ENCODE data around the gene ZMYM4.
"Not testable (repeated sequence)": the region's sequence is repeated elsewhere in the genome, so short reads cannot be mapped to it uniquely, and the experiment has no call there.

The ZMYM4 gene

GRCh38 chr1:35350872-35351271, 82.4 kb downstream of the ZMYM4 start:
- DNase-seq (ENCODE audit: insufficient read length, low spot score) (no peak), FAIRE-seq (no peak)
- TF ChIP-seq POU2F2 (IDR thresholded peaks at IDR 0.05; ENCODE audit: low read depth, low read length) (no peak), POLR2AphosphoS5 (IDR thresholded peaks at IDR 0.05; ENCODE audit: low read depth, low read length) (no peak), TAF1 (IDR thresholded peaks at IDR 0.05; ENCODE audit: low read depth, low read length) (no peak), SPI1 (IDR thresholded peaks at IDR 0.05; ENCODE audit: low read depth, low read length) (no peak), POLR2A (IDR thresholded peaks at IDR 0.05; ENCODE audit: low read depth, low read length) (no peak), PAX5 (IDR thresholded peaks at IDR 0.05; ENCODE audit: insufficient read depth, low read length, severe bottlenecking) (no peak)

GRCh38 chr1:35359995-35360394, 91.5 kb downstream of the ZMYM4 start:
- no peak for DNase-seq (ENCODE audit: insufficient read length, low spot score)
- no peak for FAIRE-seq
- no peak for TF ChIP-seq POLR2A (IDR thresholded peaks at IDR 0.05; ENCODE audit: low read depth, low read length)
- TF ChIP-seq POLR2AphosphoS5 (IDR thresholded peaks at IDR 0.05; ENCODE audit: low read depth, low read length) = no peak
- no peak for TF ChIP-seq PAX5 (IDR thresholded peaks at IDR 0.05; ENCODE audit: insufficient read depth, low read length, severe bottlenecking)
- TF ChIP-seq TAF1 (IDR thresholded peaks at IDR 0.05; ENCODE audit: low read depth, low read length) = no peak
- TF ChIP-seq POU2F2 (IDR thresholded peaks at IDR 0.05; ENCODE audit: low read depth, low read length) = no peak
- no peak for TF ChIP-seq SPI1 (IDR thresholded peaks at IDR 0.05; ENCODE audit: low read depth, low read length)

GRCh38 chr1:35361638-35362037, 93.1 kb downstream of the ZMYM4 start:
- TF ChIP-seq TAF1 (IDR thresholded peaks at IDR 0.05; ENCODE audit: low read depth, low read length) (no peak), POU2F2 (IDR thresholded peaks at IDR 0.05; ENCODE audit: low read depth, low read length) (no peak), SPI1 (IDR thresholded peaks at IDR 0.05; ENCODE audit: low read depth, low read length) (peak; percentile 30; the same call in 1 of the 2 replicates)
- FAIRE-seq = no peak

GRCh38 chr1:35364741-35365140, 96.2 kb downstream of the ZMYM4 start:
- peak; percentile 47 for TF ChIP-seq SPI1 (IDR thresholded peaks at IDR 0.05; ENCODE audit: low read depth, low read length)
- no peak for TF ChIP-seq TAF1 (IDR thresholded peaks at IDR 0.05; ENCODE audit: low read depth, low read length)
- FAIRE-seq (peak; percentile 61), DNase-seq (ENCODE audit: insufficient read length, low spot score) (no peak)

More at GRCh38 chr1:35361638-35362037, 93.1 kb downstream of the ZMYM4 start:
- DNase-seq (ENCODE audit: insufficient read length, low spot score) = no peak

- TF ChIP-seq PAX5 (IDR thresholded peaks at IDR 0.05; ENCODE audit: insufficient read depth, low read length, severe bottlenecking) (no peak), POLR2AphosphoS5 (IDR thresholded peaks at IDR 0.05; ENCODE audit: low read depth, low read length) (no peak), TAF1 (IDR thresholded peaks at IDR 0.05; ENCODE audit: low read depth, low read length) (no peak), POLR2A (IDR thresholded peaks at IDR 0.05; ENCODE audit: low read depth, low read length) (no peak), POU2F2 (IDR thresholded peaks at IDR 0.05; ENCODE audit: low read depth, low read length) (no peak), SPI1 (IDR thresholded peaks at IDR 0.05; ENCODE audit: low read depth, low read length) (no peak)
- DNase-seq (ENCODE audit: insufficient read length, low spot score) (no peak), FAIRE-seq (no peak)
Observed at GRCh38 chr1:35367914-35368313, 99.4 kb downstream of the ZMYM4 start.

- TF ChIP-seq SPI1 (IDR thresholded peaks at IDR 0.05; ENCODE audit: low read depth, low read length) (peak; percentile 37; the same call in 1 of the 2 replicates), PAX5 (IDR thresholded peaks at IDR 0.05; ENCODE audit: insufficient read depth, low read length, severe bottlenecking) (no peak), POLR2AphosphoS5 (IDR thresholded peaks at IDR 0.05; ENCODE audit: low read depth, low read length) (no peak), POLR2A (IDR thresholded peaks at IDR 0.05; ENCODE audit: low read depth, low read length) (no peak)
- FAIRE-seq (no peak), DNase-seq (ENCODE audit: insufficient read length, low spot score) (no peak)
Observed at GRCh38 chr1:35369922-35370671, 101.6 kb downstream of the ZMYM4 start.

GRCh38 chr1:35371506-35371905, 103.0 kb downstream of the ZMYM4 start:
- FAIRE-seq = no peak
- no peak for DNase-seq (ENCODE audit: insufficient read length, low spot score)
- TF ChIP-seq SPI1 (IDR thresholded peaks at IDR 0.05; ENCODE audit: low read depth, low read length) = no peak
- no peak for TF ChIP-seq POU2F2 (IDR thresholded peaks at IDR 0.05; ENCODE audit: low read depth, low read length)
- TF ChIP-seq PAX5 (IDR thresholded peaks at IDR 0.05; ENCODE audit: insufficient read depth, low read length, severe bottlenecking) = no peak

GRCh38 chr1:35377555-35377954, 109.0 kb downstream of the ZMYM4 start:
- no peak for DNase-seq (ENCODE audit: insufficient read length, low spot score)
- no peak for FAIRE-seq
- TF ChIP-seq POLR2A (IDR thresholded peaks at IDR 0.05; ENCODE audit: low read depth, low read length) = no peak
- TF ChIP-seq POU2F2 (IDR thresholded peaks at IDR 0.05; ENCODE audit: low read depth, low read length) = no peak

GRCh38 chr1:35379317-35380000, 111.0 kb downstream of the ZMYM4 start:
- no peak for FAIRE-seq

GRCh38 chr1:35380111-35380510, 111.6 kb downstream of the ZMYM4 start:
- not testable (repeated sequence) for DNase-seq (ENCODE audit: insufficient read length, low spot score); FAIRE-seq

More at GRCh38 chr1:35379317-35380000, 111.0 kb downstream of the ZMYM4 start:
- no peak for DNase-seq (ENCODE audit: insufficient read length, low spot score)
- no peak for TF ChIP-seq POU2F2 (IDR thresholded peaks at IDR 0.05; ENCODE audit: low read depth, low read length)

GRCh38 chr1:35382107-35382506, 113.6 kb downstream of the ZMYM4 start:
- no peak for FAIRE-seq
- no peak for DNase-seq (ENCODE audit: insufficient read length, low spot score)
- TF ChIP-seq POLR2AphosphoS5 (IDR thresholded peaks at IDR 0.05; ENCODE audit: low read depth, low read length) = no peak
- TF ChIP-seq POLR2A (IDR thresholded peaks at IDR 0.05; ENCODE audit: low read depth, low read length) = no peak
- no peak for TF ChIP-seq PAX5 (IDR thresholded peaks at IDR 0.05; ENCODE audit: insufficient read depth, low read length, severe bottlenecking)
- no peak for TF ChIP-seq SPI1 (IDR thresholded peaks at IDR 0.05; ENCODE audit: low read depth, low read length)
- TF ChIP-seq POU2F2 (IDR thresholded peaks at IDR 0.05; ENCODE audit: low read depth, low read length) = no peak
- TF ChIP-seq TAF1 (IDR thresholded peaks at IDR 0.05; ENCODE audit: low read depth, low read length) = no peak

All from GM12891 (cell line).